ENCODE data around the gene FA2H.
A peak's percentile ranks its signal among the peaks of the same experiment; 100 is the strongest.
"Not testable (repeated sequence)": the region's sequence is repeated elsewhere in the genome, so short reads cannot be mapped to it uniquely, and the experiment has no call there.

The FA2H gene

DNA sequence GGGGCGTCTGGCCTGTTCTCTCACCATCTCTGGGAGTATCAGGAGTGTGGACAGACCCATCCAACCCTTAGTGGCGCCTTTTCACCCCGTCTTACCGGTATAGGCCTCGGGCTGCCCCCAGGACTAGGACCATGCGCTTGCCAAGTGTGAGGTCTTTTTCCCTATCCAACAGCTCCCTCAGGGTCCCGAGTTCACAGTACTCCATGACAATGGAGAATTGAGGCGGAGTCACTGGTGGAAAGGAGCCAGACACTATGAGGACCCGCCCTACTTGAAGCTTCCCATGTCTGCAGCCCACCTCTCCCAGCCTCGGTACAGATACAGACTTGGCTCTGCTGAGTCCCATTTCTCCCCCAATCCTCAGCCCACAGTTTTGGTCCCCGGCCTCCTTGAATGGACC lies 92.1 kb downstream of the FA2H start:
- DNase-seq (ENCODE audit: low read depth in 2 of 2), result no peak

DNA sequence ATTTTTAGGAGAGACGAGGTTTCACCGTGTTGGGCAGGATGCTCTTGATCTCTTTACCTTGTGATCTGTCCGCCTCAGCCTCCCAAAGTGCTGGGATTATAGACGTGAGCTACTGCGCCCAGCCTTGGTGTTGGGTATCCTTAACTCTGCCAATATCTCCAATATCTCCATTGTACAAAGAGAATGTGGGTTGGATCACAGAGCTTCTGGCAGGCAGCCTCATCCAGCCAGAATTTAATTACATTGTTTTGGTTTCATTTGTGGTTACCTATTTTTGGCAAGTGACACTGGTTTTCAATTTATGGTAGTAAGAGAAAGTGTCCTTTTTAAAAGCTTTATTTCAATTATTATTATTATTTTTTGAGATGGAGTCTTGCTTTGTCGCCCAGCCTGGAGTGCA lies 93.9 kb downstream of the FA2H start:
- no peak for DNase-seq (ENCODE audit: low read depth in 2 of 2)

DNA sequence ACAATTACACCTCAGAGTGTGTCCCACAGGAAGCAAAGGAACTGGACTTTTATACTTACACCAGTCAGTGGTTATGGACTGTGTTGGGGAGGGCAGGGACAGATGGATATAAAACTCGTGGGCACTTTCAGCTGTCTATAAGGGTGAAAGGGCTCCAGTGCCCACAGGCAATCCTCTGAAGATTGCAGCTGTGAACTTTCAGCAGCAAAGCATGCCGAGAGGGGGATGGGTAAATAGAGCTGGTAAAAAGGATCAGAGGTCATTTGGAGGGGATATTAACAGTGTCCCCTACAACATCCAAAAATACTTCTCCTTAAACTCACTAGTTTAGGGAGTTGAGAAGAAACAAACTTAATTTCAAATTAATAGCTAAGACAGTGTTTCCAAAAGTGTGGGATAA lies 94.6 kb downstream of the FA2H start:
- DNase-seq (ENCODE audit: low read depth in 2 of 2), result no peak

DNA sequence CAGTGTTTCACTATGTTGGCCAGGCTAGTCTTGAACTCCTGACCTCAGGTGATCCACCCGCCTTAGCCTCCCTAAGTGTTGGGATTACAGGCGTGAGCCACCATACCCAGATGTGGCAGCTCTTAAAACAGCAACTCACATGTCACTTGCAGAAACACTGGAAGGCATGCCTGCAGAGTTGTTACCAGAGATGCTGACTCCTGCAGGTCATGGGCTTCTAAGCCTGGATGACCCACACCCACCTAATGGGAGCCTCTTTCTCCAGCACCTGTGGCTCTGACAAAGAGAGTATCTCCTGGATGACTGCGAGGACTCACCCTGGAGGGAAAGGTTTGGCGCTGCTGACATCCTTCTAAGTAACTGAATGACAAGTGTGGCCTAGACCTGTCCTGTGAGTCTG lies 96.8 kb downstream of the FA2H start:
- no peak for DNase-seq (ENCODE audit: low read depth in 2 of 2)

DNA sequence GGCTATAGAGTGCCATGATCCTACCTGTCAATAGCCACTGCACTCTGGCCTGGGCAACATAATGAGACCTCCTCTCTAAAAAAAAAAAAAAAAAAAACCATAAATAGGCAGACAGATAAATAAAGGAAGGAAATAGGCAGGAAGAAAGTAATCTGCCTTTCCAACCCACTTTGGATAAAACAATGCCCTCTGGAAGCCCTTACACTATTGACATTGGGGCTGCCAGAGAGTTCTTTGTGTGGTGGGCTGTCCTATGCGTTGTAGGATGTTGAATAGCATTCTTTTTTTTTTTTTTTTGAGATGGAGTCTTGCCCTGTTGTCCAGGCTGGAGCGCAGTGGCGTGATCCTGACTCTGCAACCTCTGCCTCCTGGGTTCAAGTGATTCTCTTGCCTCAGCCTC lies 100.7 kb downstream of the FA2H start:
- no peak for DNase-seq (ENCODE audit: low read depth in 2 of 2)

DNA sequence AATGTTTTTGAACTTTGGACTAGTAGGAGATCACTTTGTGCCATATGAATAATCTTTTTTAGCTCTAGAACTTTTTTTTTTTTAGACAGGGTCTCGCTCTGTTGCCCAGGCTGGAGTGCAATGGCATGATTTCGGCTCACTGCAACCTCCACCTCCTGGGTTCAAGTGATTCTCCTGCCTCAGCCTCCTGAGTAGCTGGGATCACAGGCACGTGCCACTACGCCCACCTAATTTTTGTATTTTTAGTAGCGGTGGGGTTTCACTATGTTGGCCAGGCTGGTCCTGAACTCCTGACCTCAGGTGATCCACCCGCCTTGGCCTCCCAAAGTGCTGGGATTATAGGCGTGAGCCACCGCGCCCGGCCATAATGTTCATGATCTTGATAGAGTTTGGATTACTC lies 105.7 kb downstream of the FA2H start:
- DNase-seq (ENCODE audit: low read depth in 2 of 2), result not testable (repeated sequence)

DNA sequence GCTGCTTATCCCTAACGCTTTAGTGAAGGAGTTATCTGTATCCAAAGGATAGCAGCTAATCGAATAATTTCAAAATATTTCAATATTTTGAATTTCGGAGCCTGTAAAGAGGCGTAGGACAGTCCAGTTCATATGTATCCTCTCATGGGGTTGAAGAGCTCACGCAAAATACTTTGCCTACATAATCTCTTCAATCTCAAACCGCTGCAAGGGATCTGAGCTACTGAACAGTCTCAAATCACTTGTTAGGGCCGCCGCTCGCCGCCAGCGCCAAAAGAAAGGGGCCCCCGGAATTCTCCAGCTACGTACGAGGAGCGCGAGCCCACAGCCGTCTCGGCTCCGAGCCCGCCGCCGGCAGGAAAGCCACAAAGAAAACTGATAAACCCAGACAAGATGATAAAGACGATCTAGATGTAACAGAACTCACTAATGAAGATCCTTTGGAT lies 107.3 kb downstream of the FA2H start:
- DNase-seq (ENCODE audit: low read depth in 2 of 2), result no peak

DNA sequence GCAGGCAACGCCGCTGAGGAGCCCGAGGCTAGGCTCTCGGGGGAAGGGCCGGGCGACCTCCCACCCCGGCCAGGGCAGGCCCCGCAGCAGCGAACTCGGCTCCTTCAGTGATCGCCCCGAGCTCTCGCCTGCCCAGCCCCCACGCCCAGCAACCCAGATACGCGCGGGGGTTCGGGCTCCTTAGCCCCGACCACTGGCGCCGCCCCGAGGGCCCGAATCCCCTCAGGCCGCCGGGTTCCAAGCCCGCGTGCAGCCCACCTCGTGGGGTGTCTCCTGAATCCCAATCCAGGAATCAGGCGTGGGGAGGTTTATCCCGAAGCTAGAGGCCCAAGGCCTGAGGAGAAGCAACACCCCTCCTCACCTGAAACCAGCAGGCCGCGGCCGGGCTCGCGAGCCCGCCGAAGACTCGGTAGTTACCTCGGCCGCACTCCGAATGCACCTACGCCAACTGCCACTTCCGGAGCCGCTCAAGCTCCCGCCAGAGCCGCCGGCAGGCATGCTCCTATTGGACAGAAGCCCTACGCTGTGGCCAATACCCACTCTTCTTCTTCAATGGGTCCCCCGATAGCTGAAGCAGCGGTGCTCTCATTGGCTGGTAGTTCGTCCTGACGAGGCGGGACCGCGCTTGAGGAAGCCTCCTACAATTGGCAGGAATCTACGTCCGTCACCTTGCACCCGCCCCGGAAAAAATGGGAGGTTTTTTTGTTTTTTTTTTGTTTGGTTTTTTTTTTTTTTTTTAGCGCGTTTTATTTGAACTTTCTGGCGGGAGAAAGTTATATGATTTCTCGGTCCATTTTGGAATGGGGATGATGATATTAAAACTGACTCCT lies 108.0 kb downstream of the FA2H start, which contains the start of gene RFWD3:
TSS of gene RFWD3 (minus strand) at position 453 of the 830 bp plus-strand sequence. CDS start 5,428 bp downstream, outside the sequence.
- peak; percentile 88 to 96 for DNase-seq (ENCODE audit: low read depth in 2 of 2)

DNA sequence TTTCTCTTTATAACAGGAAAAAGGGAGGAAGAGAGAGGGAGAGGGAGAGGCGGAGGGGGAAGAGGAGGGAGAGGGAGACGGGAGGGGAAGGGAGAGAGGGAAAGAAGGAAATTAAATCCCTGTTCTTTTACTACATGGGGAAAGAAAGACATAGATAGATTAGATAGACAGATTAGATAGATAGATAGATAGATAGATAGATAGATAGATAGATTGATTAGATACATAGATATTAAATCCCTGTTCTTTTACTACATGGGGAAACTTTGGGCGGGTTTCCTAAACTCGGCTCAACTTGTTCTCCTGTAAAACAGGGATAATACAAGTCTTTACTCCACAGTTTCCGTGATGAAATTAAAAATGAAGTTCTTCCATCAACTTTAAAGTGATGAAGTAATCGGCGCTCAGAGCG lies 108.6 kb downstream of the FA2H start:
- DNase-seq (ENCODE audit: low read depth in 2 of 2), result no peak
